SU-DHL-6 (cell line): Measurements from ENCODE around the gene ZFYVE9.

Source experiments
- H2AFZ ChIP-seq: fragments of 200-600 bp; sonication (generic); 2 replicates; pipeline ENCODE4 v1.6.1; 2014; ENCODE audit warnings: low read depth, mild to moderate bottlenecking, moderate library complexity, mixed read lengths, antibody characterized with exemption, low read length; ENCODE audit not compliant: severe bottlenecking
- H3F3A ChIP-seq: fragments of 200-600 bp; shearing (Covaris generic); 2 replicates; pipeline ENCODE4 v1.6.0; 2016; ENCODE audit warnings: antibody characterized with exemption, mild to moderate bottlenecking; ENCODE audit not compliant: insufficient read depth
- H3K27ac ChIP-seq: fragments of 200-600 bp; sonication (generic); 2 replicates; pipeline ENCODE4 v1.5.1; 2016; ENCODE audit warnings: low read depth, mild to moderate bottlenecking, low read length, moderate library complexity, mixed read lengths
- H3K27me3 ChIP-seq: fragments of 200-600 bp; sonication (generic), shearing (Covaris generic); 2 replicates; pipeline ENCODE4 v1.6.0; 2014; ENCODE audit warnings: mild to moderate bottlenecking, low read length
- H3K36me3 ChIP-seq: fragments of 200-600 bp; sonication (generic); 2 replicates; pipeline ENCODE4 v1.6.1; 2014; ENCODE audit warnings: mild to moderate bottlenecking, low read length, mixed read lengths
- H3K4me2 ChIP-seq: fragments of 300-600, 200-600 bp; shearing (Covaris generic), sonication (generic); 2 replicates; pipeline ENCODE4 v1.6.0; 2014; ENCODE audit warnings: low read length, low read depth, mild to moderate bottlenecking; ENCODE audit not compliant: poor library complexity, severe bottlenecking
- H3K4me3 ChIP-seq: fragments of 200-600 bp; sonication (generic); 2 replicates; pipeline ENCODE4 v1.5.1; 2014; ENCODE audit warnings: antibody characterized with exemption, low read length, mild to moderate bottlenecking, mixed read lengths; ENCODE audit not compliant: insufficient read depth, poor library complexity, severe bottlenecking
- H3K79me2 ChIP-seq: fragments of 200-600 bp; sonication (generic); 2 replicates; pipeline ENCODE4 v1.6.1; 2014; ENCODE audit warnings: mild to moderate bottlenecking, low read length, moderate library complexity; ENCODE audit not compliant: insufficient read depth
- H3K9ac ChIP-seq: fragments of 200-600 bp; sonication (generic); 2 replicates; pipeline ENCODE4 v1.7.0; 2014; ENCODE audit warnings: mild to moderate bottlenecking, low read length
- H3K9me2 ChIP-seq: fragments of 200-600 bp; sonication (generic); replicated peaks from 2 replicates; pipeline ENCODE4 v1.6.1; 2014; ENCODE audit warnings: low read length; ENCODE audit not compliant: insufficient read depth
- H3K9me3 ChIP-seq: fragments of 200-600 bp; sonication (generic); 2 replicates; pipeline ENCODE4 v1.6.1; 2014; ENCODE audit warnings: low read length, mixed read lengths; ENCODE audit not compliant: insufficient read depth
- H4K20me1 ChIP-seq: fragments of 200-600 bp; sonication (generic); 2 replicates; pipeline ENCODE4 v1.6.1; 2014; ENCODE audit warnings: low read depth, mild to moderate bottlenecking, antibody characterized with exemption, low read length, moderate library complexity, mixed read lengths
- EZH2phosphoT487 ChIP-seq: fragments of 200-600 bp; sonication (generic), shearing (Covaris generic); conservative IDR thresholded peaks from 2 replicates; pipeline ENCODE4 v1.6.1; 2018; ENCODE audit warnings: mild to moderate bottlenecking, antibody characterized with exemption, low read length, moderate library complexity, mixed read lengths
- TF ChIP-seq, protein P1 (sequence below): fragments of 200-600 bp; sonication (generic); IDR thresholded peaks from one replicate; pipeline ENCODE4 v1.5.1; 2017; ENCODE audit warnings: antibody characterized with exemption, mild to moderate bottlenecking, low read length, moderate library complexity; ENCODE audit not compliant: insufficient read depth, poor library complexity, severe bottlenecking

The ZFYVE9 gene

DNA sequence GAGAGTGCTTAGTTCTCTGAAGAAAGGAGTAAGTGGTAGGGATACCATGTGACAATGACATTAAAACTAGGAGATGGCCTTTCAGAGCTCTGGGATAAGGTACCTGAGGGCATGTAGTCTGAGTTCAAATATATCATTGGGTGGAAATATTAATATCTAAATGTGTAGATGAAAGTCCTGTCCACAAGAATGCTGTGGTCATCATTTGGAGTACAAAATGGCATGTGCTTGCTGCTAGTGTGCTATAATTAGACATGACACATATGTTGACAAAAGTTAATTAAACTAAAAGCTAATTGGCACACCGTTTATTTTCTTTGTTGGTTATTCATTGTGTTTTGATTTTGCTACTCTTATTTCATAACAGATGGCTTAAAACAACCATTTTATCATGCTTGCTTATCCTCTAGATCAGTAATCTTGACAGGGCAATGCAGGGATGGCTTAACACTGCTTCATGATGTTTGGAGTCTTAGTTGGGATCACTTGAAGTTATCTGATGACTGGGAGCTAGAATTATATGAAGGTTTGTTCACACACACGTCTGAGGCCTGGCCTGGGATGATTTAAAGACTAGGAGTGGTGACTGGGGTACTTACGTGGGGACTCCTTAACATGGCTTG lies 193.1 kb downstream of the ZFYVE9 start:
- Histone ChIP-seq H3K9ac (no peak overlapping the region), H3F3A (no peaks in the 10 kb centered on the region), H3K27me3 (no peaks in the 10 kb centered on the region), H3K4me2 (no peak overlapping the region), H3K9me2 (no peaks in the 10 kb centered on the region), H2AFZ (no peak overlapping the region), H3K79me2 (no peaks in the 10 kb centered on the region), H3K9me3 (no peaks in the 10 kb centered on the region), H3K27ac (no peak overlapping the region), H4K20me1 (no peaks in the 10 kb centered on the region), H3K4me3 (no peak overlapping the region), H3K36me3 (no peaks in the 10 kb centered on the region)
- TF ChIP-seq, protein P1, sequence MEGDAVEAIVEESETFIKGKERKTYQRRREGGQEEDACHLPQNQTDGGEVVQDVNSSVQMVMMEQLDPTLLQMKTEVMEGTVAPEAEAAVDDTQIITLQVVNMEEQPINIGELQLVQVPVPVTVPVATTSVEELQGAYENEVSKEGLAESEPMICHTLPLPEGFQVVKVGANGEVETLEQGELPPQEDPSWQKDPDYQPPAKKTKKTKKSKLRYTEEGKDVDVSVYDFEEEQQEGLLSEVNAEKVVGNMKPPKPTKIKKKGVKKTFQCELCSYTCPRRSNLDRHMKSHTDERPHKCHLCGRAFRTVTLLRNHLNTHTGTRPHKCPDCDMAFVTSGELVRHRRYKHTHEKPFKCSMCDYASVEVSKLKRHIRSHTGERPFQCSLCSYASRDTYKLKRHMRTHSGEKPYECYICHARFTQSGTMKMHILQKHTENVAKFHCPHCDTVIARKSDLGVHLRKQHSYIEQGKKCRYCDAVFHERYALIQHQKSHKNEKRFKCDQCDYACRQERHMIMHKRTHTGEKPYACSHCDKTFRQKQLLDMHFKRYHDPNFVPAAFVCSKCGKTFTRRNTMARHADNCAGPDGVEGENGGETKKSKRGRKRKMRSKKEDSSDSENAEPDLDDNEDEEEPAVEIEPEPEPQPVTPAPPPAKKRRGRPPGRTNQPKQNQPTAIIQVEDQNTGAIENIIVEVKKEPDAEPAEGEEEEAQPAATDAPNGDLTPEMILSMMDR: no peak
- TF ChIP-seq EZH2phosphoT487: no peak

- H3K4me3 ChIP-seq: no peak overlapping the region
- no peak overlapping the region for H3K4me2 ChIP-seq
- no peaks in the 10 kb centered on the region for H3K27me3 ChIP-seq
- H3K79me2 ChIP-seq: no peaks in the 10 kb centered on the region
- H4K20me1 ChIP-seq: no peaks in the 10 kb centered on the region
- H3K9me2 ChIP-seq: no peaks in the 10 kb centered on the region
- no peak for TF ChIP-seq EZH2phosphoT487
- H3K9ac ChIP-seq: no peak overlapping the region
- no peaks in the 10 kb centered on the region for H3K36me3 ChIP-seq
- no peaks in the 10 kb centered on the region for H3K9me3 ChIP-seq
- H3F3A ChIP-seq: no peaks in the 10 kb centered on the region
- no peak overlapping the region for H2AFZ ChIP-seq
- H3K27ac ChIP-seq: no peak overlapping the region
Observed at GRCh38 chr1:52337439-52337838, 195.6 kb downstream of the ZFYVE9 start.

DNA sequence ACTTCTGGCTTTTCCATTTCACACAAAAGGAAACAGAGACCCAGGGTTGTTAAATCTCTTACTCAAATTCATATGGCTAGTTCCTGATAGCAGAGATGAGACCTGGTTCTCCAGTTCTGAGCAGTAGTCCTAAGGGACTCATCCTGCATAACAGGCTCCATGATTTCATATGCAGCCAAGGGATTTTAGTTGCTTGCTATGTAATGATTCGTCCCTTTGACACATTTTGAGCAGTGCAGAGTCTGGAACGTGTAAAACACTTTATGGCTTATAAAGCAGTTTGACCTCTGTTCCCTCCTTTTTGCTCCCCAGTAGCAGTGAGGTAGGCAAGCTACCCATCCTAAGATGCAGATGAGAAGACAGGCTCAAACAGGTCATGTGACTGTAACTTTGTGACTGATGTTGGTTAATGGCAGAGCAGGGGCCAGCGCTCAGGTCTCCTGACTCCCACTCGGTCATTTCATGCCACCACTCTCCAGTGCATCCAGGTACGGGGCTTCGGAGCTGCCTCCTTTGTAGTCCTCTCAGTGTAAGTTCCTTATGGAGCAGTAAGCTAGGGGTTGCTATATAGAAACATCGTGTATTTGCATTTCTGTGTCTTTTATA lies 199.9 kb downstream of the ZFYVE9 start:
- Histone ChIP-seq H2AFZ (no peak overlapping the region), H3K9me3 (no peaks in the 10 kb centered on the region), H3K9ac (no peak overlapping the region), H3K27me3 (no peaks in the 10 kb centered on the region), H3K9me2 (no peaks in the 10 kb centered on the region), H3K27ac (no peak overlapping the region), H3F3A (no peaks in the 10 kb centered on the region), H3K79me2 (no peaks in the 10 kb centered on the region), H3K4me3 (no peak overlapping the region), H3K36me3 (no peaks in the 10 kb centered on the region), H4K20me1 (no peaks in the 10 kb centered on the region), H3K4me2 (no peak overlapping the region)
- TF ChIP-seq, protein P1: no peak
- TF ChIP-seq EZH2phosphoT487: no peak

GRCh38 chr1:52343979-52344378 lies 202.1 kb downstream of the ZFYVE9 start:
- H2AFZ ChIP-seq: no peak overlapping the region
- no peak for TF ChIP-seq EZH2phosphoT487
- TF ChIP-seq, protein P1: no peak
- no peak overlapping the region for H3K9ac ChIP-seq
- H3F3A ChIP-seq: no peaks in the 10 kb centered on the region
- H3K36me3 ChIP-seq: no peaks in the 10 kb centered on the region
- no peak overlapping the region for H3K4me2 ChIP-seq
- H4K20me1 ChIP-seq: no peaks in the 10 kb centered on the region
- H3K79me2 ChIP-seq: no peaks in the 10 kb centered on the region
- no peaks in the 10 kb centered on the region for H3K27me3 ChIP-seq
- H3K4me3 ChIP-seq: no peak overlapping the region
- H3K9me3 ChIP-seq: no peaks in the 10 kb centered on the region
- no peaks in the 10 kb centered on the region for H3K9me2 ChIP-seq
- H3K27ac ChIP-seq: no peak overlapping the region
